GM19372 (cell line): ENCODE measurements around the gene MAP2K6.
"Not testable (repeated sequence)": the region's sequence is repeated elsewhere in the genome, so short reads cannot be mapped to it uniquely, and the experiment has no call there.

ENCODE experiments used
- ATAC-seq: cut with Tn5 transposase; IDR thresholded peaks from one replicate; pipeline ENCODE4 v1.9.1; 2021; ENCODE audit warnings: mild to moderate bottlenecking, low read depth, moderate library complexity; ENCODE audit not compliant: unreplicated experiment

The MAP2K6 gene

GRCh38 chr17:69451416-69452394 lies 37.2 kb downstream of the MAP2K6 start:
- peak; percentile 82 for ATAC-seq

- no peak for ATAC-seq
Observed at GRCh38 chr17:69452664-69453260, 38.3 kb downstream of the MAP2K6 start.

- ATAC-seq = no peak
Observed at GRCh38 chr17:69454051-69454450, 39.6 kb downstream of the MAP2K6 start.

- ATAC-seq = no peak
Observed at GRCh38 chr17:69455040-69455439, 40.5 kb downstream of the MAP2K6 start.

GRCh38 chr17:69457603-69458002 lies 43.1 kb downstream of the MAP2K6 start:
- no peak for ATAC-seq

GRCh38 chr17:69460963-69461922 lies 46.7 kb downstream of the MAP2K6 start:
- ATAC-seq = no peak

GRCh38 chr17:69461951-69462369 lies 47.5 kb downstream of the MAP2K6 start:
- ATAC-seq = no peak

GRCh38 chr17:69462882-69463281 lies 48.4 kb downstream of the MAP2K6 start:
- no peak for ATAC-seq

- ATAC-seq = no peak
Observed at GRCh38 chr17:69466451-69466850, 52.0 kb downstream of the MAP2K6 start.

GRCh38 chr17:69466905-69467667 lies 52.6 kb downstream of the MAP2K6 start:
- no peak for ATAC-seq

- ATAC-seq = no peak
Observed at GRCh38 chr17:69468207-69468606, 53.7 kb downstream of the MAP2K6 start.

- ATAC-seq = no peak
Observed at GRCh38 chr17:69470702-69471101, 56.2 kb downstream of the MAP2K6 start.

- no peak for ATAC-seq
Observed at GRCh38 chr17:69471406-69471805, 56.9 kb downstream of the MAP2K6 start.

GRCh38 chr17:69473841-69474831 lies 59.6 kb downstream of the MAP2K6 start:
- no peak for ATAC-seq

- ATAC-seq = no peak
Observed at GRCh38 chr17:69477204-69477902, 62.9 kb downstream of the MAP2K6 start.

- ATAC-seq = no peak
Observed at GRCh38 chr17:69477903-69478266, 63.4 kb downstream of the MAP2K6 start.

- no peak for ATAC-seq
Observed at GRCh38 chr17:69478916-69479315, 64.4 kb downstream of the MAP2K6 start.

- not testable (repeated sequence) for ATAC-seq
Observed at GRCh38 chr17:69479756-69480155, 65.3 kb downstream of the MAP2K6 start.
